KOPT-K1 (cell line): ENCODE data around the gene LAG3.
A peak's percentile ranks its signal among the peaks of the same experiment; 100 is the strongest.

Experiments used
- H3K27ac ChIP-seq: fragments of 200-600 bp; sonication (generic); 2 replicates; pipeline ENCODE4 v1.5.1; 2016; ENCODE audit warnings: antibody characterized with exemption, mild to moderate bottlenecking, low read depth, low read length; ENCODE audit not compliant: poor library complexity, severe bottlenecking
- H3K36me3 ChIP-seq: fragments of 200-600 bp; sonication (generic); 2 replicates; pipeline ENCODE4 v1.5.1; 2017; ENCODE audit warnings: antibody characterized with exemption, mild to moderate bottlenecking, low read length, moderate library complexity; ENCODE audit not compliant: insufficient read depth
- H3K9me3 ChIP-seq: fragments of 200-600 bp; sonication (generic); 2 replicates; pipeline ENCODE4 v1.5.1; 2017; ENCODE audit warnings: antibody characterized with exemption, low read length, mild to moderate bottlenecking; ENCODE audit not compliant: insufficient read depth, poor library complexity, severe bottlenecking

Gene LAG3

GRCh38 chr12:6787309-6787708 lies 15.0 kb downstream of the LAG3 start:
- H3K36me3 ChIP-seq, result no peaks in the 10 kb centered on the region
- peak overlapping the region; percentile 62 for H3K27ac ChIP-seq
- H3K9me3 ChIP-seq, result no peaks in the 10 kb centered on the region

GRCh38 chr12:6788972-6789924 lies 16.9 kb downstream of the LAG3 start, which contains the start of gene CD4:
CD4 (plus strand) TSS chr12:6789528; CDS start chr12:6800139, 10,611 bp downstream.
- Histone ChIP-seq H3K27ac (peak within 1 kb of the TSS; percentile 41), H3K9me3 (no peaks in the 10 kb centered on the region), H3K36me3 (no peaks in the 10 kb centered on the region)

GRCh38 chr12:6790496-6791150 lies 18.3 kb downstream of the LAG3 start:
- Histone ChIP-seq H3K9me3 (no peaks in the 10 kb centered on the region), H3K27ac (no peak overlapping the region), H3K36me3 (no peaks in the 10 kb centered on the region)

- no peak overlapping the region for H3K27ac ChIP-seq
Measured at GRCh38 chr12:6791931-6792520, 19.7 kb downstream of the LAG3 start.

GRCh38 chr12:6792522-6793201 lies 20.3 kb downstream of the LAG3 start:
- no peaks in the 10 kb centered on the region for H3K36me3 ChIP-seq
- no peaks in the 10 kb centered on the region for H3K9me3 ChIP-seq
- no peak overlapping the region for H3K27ac ChIP-seq

More at GRCh38 chr12:6791931-6792520, 19.7 kb downstream of the LAG3 start:
- Histone ChIP-seq H3K9me3 (no peaks in the 10 kb centered on the region), H3K36me3 (no peaks in the 10 kb centered on the region)

GRCh38 chr12:6795088-6795487 lies 22.8 kb downstream of the LAG3 start:
- Histone ChIP-seq H3K36me3 (no peaks in the 10 kb centered on the region), H3K27ac (no peak overlapping the region), H3K9me3 (no peaks in the 10 kb centered on the region)

- Histone ChIP-seq H3K36me3 (no peaks in the 10 kb centered on the region), H3K9me3 (no peaks in the 10 kb centered on the region), H3K27ac (no peak overlapping the region)
Measured at GRCh38 chr12:6796576-6796975, 24.3 kb downstream of the LAG3 start.

- Histone ChIP-seq H3K27ac (no peak overlapping the region), H3K36me3 (no peaks in the 10 kb centered on the region; the same call in 1 of the 2 replicates), H3K9me3 (no peaks in the 10 kb centered on the region)
Measured at GRCh38 chr12:6799147-6799546, 26.8 kb downstream of the LAG3 start.

GRCh38 chr12:6807170-6807569 lies 34.9 kb downstream of the LAG3 start:
- Histone ChIP-seq H3K27ac (no peak overlapping the region), H3K9me3 (no peaks in the 10 kb centered on the region), H3K36me3 (no peaks in the 10 kb centered on the region; the same call in 1 of the 2 replicates)

- Histone ChIP-seq H3K36me3 (no peaks in the 10 kb centered on the region; the same call in 1 of the 2 replicates), H3K27ac (no peak overlapping the region), H3K9me3 (no peaks in the 10 kb centered on the region)
Measured at GRCh38 chr12:6809056-6809455, 36.7 kb downstream of the LAG3 start.

- Histone ChIP-seq H3K36me3 (no peaks in the 10 kb centered on the region), H3K9me3 (no peaks in the 10 kb centered on the region), H3K27ac (no peak overlapping the region)
Measured at GRCh38 chr12:6810758-6811157, 38.4 kb downstream of the LAG3 start.

GRCh38 chr12:6813363-6813762 lies 41.0 kb downstream of the LAG3 start:
- no peak overlapping the region for H3K27ac ChIP-seq
- no peaks in the 10 kb centered on the region for H3K9me3 ChIP-seq
- H3K36me3 ChIP-seq, result no peaks in the 10 kb centered on the region

GRCh38 chr12:6816598-6816997 lies 44.3 kb downstream of the LAG3 start:
- no peaks in the 10 kb centered on the region for H3K36me3 ChIP-seq
- no peak overlapping the region for H3K27ac ChIP-seq
- H3K9me3 ChIP-seq, result no peaks in the 10 kb centered on the region

GRCh38 chr12:6817098-6817497 lies 44.8 kb downstream of the LAG3 start:
- H3K27ac ChIP-seq, result no peak overlapping the region
- no peaks in the 10 kb centered on the region for H3K9me3 ChIP-seq
- H3K36me3 ChIP-seq, result no peaks in the 10 kb centered on the region
